SHP77 treated with DMSO at 0.1 percent for 48 hours (cell line): ENCODE measurements around the gene JAK1.
"Not testable (repeated sequence)": the region's sequence is repeated elsewhere in the genome, so short reads cannot be mapped to it uniquely, and the experiment has no call there.

Experiments used
- DNase-seq: peaks from one replicate; lab custom pipeline; 2025; lab: John Stamatoyannopoulos, UW

The JAK1 gene

DNA sequence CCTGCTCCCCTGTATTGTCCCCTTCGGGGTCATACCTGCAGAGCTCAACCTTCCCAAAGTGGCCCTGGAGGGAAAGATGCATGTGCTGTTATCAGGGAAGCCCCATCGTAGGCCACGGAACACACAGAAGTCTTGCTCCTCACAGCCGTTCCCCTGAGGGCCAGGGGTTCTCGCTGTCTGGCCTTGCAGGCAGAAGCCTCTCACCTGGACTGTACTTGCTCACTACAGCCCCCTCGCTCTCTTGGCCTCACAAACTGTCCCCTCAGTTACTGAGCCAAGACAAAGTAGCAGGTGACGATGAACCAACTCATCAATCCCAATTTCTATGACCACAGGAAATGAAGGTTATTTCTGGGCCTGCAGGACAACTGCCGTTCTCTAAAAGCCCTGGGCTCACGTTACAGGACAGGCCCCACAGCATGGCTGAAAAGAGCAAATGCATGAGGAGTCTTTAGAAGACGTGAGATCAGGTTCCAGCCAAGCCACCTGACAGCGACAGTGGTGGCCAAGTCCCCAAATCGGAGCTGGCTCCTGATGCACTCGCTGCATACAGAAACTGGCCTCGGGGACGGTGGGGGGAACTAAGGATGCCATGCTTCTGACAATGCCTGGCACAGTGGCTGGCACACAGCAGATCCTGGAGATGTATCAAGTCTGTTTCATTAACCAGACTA, 126.5 kb downstream of the JAK1 start:
- DNase-seq = no peak

DNA sequence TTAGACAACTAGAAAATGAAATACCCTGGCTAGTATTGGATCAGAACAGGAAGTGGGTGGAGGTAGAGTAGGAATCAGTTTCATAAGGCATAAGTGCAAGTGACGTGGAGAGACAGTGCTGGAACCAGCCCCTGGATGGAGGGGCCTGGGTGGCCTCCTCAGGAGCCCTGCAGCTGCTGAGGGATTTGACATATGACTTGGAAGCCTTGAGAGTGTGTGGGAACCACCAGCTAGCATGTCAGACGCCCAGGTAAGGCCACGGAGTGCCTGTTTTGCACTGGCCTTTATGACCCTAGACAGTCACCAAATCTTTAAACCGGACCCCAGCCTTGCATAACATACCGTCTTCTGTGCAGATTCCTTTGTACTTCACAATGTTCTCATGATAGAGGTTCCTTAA, 127.1 kb downstream of the JAK1 start:
- no peak for DNase-seq

DNA sequence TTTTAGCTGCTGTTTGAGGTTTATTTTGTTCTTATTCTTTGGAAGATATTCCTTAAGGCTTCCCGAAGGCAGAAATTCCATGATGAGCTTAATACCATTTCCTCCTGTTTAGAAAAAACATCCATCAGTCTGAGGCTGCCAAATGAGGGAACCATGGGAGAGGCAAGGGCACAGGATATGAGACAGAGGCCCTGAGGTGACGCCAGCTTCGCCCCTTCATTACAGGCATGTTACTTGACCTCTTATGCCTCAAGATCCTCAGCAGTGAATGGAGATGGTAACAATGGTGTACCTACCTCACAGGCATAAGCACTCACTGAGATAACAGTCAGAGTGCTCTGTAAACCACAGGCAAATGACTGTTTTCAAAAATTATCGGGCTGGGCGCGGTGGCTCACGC, 127.9 kb downstream of the JAK1 start:
- DNase-seq = no peak

DNA sequence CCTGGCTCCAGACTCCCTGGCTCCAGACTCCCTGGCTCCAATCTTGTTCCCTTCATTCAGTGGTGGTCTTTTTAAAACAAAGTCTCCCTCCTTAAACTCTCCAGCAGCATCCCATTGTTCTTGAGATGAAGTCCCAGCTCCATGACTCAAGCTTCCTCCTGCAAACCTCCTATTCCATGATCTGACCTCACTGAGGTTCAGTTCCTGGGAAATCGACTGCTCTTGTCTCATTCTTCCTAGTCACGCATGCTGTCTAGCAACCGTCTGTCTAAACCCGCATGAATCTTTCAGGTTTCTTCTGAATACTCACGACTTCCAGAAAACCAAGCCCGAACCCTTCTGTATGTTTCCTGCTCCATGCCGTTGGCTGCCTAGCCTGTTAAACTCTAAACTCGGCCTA, 129.5 kb downstream of the JAK1 start:
- DNase-seq = no peak

DNA sequence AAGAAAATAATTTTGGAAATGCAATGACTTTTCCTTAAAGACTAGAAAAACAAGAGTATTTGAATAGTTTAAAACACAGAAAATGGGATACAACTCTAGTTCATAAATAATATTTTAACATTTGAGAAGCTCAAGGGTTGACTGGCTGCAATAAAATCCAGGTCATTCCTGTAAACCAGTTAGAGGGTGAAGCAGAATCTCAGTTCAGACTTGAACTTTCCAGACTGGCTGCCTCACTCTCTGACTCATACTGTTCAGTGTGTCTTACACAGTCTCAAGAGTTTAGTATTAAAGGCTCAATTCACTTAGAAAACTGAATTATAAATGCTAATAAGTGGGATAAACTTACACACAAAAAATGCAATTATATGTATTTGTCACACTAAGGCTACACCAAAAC, 131.6 kb downstream of the JAK1 start:
- DNase-seq = no peak

DNA sequence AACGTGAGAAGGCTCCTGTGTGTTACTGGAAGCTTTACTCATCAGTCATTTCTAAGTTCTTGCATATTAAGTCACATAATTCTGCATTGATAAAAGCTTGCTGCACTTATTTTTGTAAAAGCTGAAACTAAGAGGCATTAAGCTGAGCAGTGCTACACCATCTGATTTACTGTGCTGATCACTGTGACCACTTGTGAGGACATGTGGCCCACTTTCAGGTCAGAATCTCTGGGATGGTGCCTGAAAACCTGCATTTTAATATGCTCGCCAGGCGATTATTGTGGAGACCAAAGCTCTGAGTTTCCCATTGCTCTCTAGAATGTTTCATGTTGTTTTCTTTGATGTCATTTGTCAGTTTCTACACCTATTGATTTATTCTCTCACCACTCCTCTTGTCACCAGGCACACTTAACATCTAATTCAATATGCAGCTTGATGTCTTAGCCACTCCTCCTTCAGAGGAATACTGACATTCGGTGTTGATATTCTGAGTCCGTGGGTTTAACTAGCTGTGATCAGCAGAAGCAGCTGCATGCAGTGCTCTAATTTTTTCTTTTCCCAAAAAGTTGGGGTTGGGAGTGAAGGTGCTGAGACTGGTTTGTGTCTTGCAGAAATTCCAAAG, 136.2 kb downstream of the JAK1 start:
- DNase-seq = no peak

DNA sequence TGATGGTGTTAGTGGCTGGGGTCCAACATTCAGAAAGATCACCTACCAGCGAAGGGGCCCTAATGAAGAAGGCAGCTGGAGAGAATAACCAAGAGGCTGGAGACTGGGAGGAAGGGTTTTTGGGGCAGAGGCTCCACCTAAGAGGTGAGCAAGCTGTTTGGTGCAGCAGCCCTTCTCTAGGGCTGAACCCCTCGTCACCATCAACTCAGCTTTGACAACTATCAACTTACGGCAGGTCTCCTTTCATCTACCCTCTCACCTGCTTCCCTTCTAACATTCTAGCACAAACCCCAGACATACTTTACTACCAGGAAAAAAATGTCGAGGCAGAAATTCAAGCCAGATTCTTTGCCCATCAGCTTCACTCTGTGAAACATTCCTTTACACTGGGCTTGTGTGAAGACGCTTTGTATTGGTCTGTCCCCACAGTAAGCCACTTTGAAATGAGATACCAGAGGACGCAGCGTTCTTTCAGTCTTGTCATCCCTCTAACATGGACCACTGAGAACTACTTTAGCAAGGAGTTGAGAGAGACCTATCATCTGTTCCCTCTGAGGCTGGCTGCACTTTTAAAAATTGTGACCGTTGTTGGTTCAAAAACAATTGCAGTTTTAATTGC, 136.8 kb downstream of the JAK1 start:
- DNase-seq = no peak

DNA sequence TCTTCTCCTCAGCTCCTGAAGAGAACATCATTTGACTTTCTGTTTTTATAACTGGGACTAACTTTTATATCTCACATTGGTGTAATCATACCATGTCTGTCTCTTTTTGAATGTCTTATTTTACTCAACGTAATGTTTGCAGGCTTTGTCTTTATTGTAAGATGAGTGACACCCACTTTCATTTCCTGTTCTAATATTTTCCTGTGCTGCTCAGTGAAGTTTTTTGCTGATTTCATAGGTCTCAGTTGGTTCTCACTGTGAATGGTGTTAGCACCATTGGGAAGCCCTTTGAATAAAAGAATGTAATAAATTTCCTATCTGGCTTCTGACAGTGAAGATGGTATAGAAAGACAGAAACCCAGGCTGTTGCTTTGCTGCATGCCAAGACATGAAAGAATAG, 137.5 kb downstream of the JAK1 start:
- no peak for DNase-seq

DNA sequence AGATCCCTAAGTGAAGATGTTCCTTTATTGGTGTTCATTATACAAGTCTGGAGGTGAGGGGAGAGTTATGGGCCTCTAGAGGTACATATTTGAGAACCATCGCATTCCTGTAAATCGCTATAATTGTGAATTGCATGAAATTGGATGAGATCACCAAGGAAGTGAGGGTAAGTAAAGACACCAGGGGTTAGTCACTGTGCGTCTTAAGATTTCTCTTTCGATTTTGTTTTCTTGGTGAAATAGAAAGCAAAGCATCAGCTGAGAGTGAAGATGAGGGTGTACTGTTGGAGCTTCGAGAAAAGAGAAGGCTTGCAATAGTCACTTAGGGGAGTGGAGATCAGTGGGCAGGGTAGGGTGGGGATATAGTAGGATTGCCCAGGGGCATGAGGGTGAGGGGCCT, 139.4 kb downstream of the JAK1 start:
- no peak for DNase-seq

DNA sequence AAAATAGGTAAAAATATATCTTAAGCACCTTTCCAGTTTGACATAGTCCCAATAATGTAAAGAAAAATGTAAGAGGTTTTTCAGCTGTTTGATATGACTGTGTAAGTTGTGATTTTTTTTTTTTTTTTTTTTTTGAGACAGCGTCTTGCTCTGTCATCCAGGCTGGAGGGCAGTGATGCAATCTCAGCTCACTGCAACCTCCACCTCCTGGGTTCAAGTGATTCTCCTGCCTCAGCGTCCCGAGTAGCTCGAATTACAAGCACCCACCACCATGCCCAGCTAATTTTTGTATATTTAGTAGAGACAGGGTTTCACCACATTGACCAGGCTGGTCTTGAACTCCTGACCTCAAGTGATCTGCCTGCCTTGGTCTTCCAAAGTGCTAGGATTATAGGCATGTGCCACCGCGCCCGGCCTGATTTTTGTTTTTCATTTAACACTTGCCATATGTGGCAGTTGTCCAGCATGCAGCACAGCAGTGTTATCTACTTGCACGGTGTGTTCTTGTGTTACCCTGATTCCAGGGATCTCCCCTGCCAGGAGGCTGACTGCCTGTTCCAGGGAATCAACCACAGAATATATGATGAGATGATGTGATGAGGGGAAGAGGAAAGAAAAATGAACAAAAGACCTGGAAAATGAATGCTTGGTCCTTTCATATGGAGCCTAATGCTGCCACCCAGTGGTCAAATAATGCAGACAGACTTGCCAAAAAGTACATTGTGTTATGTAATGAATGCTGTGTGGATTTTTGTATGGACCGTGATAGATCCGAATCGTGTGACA, 142.5 kb downstream of the JAK1 start:
- DNase-seq = peak; percentile 71

DNA sequence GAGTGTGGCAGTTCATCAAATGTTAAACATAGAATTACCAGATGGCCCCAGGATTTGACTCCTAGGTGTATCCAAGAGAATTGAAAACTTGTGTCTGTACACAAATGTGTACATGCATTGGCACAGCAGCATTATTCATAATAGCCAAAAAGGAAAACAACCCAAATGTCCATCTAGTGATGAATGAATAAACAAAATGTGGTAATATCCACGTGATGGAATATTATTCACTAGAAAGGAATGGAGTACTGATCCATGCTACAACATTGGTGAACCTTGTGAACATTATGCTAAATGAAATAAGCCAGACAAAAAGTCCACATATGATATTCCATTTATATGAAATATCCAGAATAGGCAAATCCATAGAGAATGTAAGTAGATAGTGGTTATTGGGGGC, 143.7 kb downstream of the JAK1 start:
- DNase-seq = no peak

DNA sequence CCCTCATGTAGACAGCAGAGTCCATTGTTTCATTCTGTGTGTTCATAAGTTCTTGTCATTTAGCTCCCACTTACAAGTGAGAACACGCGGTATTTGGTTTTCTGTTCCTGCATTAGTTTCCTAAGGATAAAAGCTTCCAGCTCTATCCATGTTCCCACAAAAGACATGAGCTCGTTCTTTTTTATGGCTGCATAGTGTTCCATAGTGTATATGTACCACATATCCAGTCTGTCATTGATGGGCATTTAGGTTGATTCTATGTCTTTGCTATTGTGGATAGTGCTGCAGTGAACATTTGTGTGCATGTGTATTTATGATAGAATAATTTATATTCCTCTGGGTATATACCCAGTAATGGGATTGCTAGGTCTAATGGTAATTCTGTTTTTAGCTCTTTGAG, 145.8 kb downstream of the JAK1 start:
- DNase-seq = not testable (repeated sequence)

DNA sequence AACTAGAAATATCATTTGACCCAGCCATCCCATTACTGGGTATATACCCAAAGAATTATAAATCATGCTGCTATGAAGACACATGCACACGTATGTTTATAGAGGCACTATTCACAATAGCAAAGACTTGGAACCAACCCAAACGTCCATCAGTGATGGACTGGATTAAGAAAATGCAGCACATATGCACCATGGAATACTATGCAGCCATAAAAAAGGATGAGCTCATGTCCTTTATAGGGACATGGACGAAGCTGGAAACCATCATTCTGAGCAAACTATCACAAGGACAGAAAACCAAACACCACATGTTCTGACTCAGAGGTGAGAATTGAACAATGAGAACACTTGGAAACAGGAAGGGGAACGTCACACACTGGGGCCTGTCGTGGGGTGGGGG, 149.0 kb downstream of the JAK1 start:
- not testable (repeated sequence) for DNase-seq

DNA sequence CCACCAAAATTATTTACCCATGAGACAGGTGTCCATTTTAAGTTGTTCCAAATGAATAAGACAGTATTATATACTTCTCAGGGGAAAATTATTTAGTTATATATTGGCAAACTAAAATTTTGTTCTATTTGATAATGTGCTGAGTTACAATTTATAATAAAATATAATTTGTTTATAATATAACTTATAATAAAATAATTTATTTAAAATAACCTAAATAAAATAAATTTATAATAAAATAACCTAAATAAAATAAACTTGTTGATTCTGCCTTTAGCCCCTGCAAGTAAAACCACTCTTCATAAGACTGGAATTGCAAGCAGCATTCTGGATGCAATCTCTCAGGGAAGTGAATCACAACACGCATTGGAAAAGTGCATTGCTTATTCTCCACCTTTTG, 151.9 kb downstream of the JAK1 start:
- DNase-seq = no peak

DNA sequence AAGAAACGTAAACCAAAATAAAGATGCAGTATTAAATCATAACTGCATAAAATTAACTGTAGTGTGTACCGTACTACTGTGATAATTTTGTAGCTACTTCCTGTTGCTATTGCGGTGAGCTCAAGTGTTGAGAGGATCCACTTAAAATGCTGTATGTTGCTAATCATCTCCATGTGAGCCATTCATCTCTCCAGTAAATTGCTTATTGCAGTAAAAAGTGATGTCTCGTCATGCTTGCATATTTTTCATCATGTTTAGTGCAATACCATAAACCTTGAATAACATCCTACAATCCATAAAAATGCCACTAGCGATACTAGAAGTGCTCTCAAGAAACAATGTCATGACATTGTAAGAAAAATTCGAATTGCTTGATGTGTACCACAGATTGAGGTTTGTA, 155.2 kb downstream of the JAK1 start:
- DNase-seq = no peak

DNA sequence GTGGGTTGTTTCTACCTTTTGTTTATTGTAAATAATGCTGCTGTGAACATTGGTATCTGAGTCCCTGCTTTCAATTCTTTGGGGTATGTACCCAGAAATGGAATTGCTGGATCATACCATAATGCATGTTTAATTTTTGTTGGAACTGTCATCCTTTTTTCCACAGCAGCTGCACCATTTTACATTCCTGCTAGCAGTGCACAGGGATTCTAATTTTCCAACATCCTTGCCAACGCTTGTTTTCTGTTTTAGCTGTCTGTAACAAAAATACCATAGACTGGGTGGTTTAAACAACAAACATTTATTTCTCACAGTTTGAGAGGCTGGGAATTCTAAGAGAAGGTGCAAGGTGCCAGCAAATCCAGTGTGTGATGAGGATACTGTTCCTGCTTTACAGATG, 156.3 kb downstream of the JAK1 start:
- no peak for DNase-seq

DNA sequence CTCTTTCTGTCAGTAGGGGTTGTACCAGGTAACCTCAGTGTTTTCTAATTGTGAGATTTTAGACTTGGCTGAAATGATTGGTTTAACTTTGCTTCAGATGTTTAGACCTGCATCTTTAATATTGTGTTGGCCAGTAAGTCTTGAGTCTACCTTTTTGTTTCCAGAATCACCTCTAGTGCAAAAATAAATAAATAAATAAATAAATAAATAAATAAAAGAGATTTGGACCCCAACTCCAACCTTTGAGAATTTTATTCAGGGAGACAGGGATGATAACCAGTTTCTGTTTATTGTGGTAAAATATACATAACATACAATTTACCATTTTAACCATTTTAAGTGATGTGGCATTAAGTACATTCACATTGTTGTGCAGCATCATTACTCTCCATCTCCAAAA, 157.0 kb downstream of the JAK1 start:
- no peak for DNase-seq

DNA sequence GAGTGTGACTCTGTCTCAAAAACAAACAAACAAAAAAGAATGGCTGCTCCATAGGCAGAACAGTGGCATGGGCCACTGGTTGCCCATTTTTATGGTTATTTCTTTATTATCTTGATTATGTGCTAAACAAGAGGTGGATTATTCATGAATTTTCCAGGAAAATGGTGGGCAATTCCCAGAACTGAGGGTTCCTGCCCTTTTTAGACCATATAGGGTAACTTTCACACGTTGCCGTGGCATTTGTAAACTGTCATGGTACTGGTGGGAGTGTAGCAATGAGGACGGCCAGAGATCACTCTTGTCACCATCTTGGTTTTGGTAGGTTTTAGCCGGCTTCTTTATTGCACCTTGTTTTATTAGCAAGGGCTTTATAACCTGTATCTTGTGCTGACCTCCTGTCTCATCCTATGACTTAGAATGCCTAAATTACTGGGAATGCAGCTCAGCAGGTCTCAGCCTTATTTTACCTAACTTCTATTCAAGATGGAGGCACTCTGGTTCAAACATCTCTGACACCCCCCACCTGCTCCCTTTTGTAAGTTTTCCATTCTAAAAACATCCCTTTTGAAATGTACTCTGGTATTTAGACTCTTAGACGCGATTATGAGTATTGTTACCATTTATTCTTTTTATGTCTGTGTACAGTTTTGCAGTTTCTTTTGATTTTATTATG, 164.4 kb downstream of the JAK1 start:
- DNase-seq = no peak

DNA sequence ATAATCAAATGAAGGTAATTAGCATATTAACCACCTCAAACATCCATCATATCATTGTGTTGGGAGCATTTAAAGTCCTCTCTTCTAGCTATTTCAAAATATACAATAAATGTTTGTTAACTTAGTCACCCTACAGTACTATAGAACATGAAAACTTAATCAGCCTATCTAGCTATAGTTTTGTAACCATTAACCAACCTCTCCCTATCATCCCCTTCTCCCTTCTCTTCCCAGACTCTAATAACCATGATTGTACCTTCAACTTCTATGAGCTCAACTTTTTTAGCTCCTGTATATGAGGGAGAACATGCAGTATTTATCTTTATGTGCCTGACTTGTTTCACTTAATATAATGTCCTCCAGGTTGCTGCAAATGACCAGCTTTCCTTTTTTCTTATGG, 167.5 kb downstream of the JAK1 start:
- no peak for DNase-seq

DNA sequence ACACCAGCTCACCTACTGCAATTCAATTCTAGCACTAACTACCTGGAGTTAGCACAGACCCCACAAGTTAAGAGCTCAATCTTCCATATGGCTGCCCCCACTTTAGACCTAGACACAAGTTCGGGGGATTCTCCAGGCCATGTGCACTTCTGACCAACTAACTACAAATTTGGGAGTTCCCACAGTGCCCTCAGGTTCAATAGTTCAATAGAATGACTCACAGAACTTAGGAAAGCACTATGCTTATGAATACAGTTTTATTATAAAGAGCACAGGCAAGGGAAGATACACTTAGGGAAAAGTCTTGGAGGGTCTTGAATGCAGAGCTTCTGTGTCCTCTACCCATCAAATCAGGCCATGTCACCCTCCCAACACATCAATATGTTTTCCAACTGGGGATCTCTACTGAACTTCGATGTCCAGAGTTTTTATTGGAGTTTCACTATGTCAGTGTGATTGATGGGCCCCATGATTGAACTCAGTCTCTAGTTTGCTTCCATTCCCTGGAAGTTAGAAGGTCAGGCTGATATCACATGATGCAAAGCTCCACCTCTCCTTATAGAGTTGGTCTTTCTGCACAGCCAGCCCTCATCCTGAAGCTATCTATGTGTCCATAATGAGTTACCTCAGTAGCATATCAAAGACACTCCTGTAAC, 175.4 kb downstream of the JAK1 start:
- no peak for DNase-seq
